HG03159 (cell line): ENCODE data around the gene CDH23.

ENCODE experiments used
- ATAC-seq: cut with Tn5 transposase; IDR thresholded peaks from one replicate; pipeline ENCODE4 v1.9.1; 2021; ENCODE audit warnings: mild to moderate bottlenecking, moderate library complexity; ENCODE audit not compliant: unreplicated experiment

CDH23 gene

GRCh38 chr10:71802715-71803488 is 406.2 kb downstream of the CDH23 start:
- no peak for ATAC-seq

GRCh38 chr10:71804077-71804476 is 407.4 kb downstream of the CDH23 start:
- ATAC-seq, result no peak

GRCh38 chr10:71805776-71806703 is 409.3 kb downstream of the CDH23 start:
- no peak for ATAC-seq

GRCh38 chr10:71806704-71807556 is 410.2 kb downstream of the CDH23 start:
- ATAC-seq, result no peak

- ATAC-seq, result no peak
Observed at GRCh38 chr10:71807557-71808510, 411.1 kb downstream of the CDH23 start.

GRCh38 chr10:71809628-71810027 is 412.9 kb downstream of the CDH23 start:
- ATAC-seq, result no peak

GRCh38 chr10:71810048-71810750 is 413.5 kb downstream of the CDH23 start:
- ATAC-seq, result no peak

GRCh38 chr10:71811351-71811750 is 414.6 kb downstream of the CDH23 start:
- ATAC-seq, result no peak

GRCh38 chr10:71812016-71812912 is 415.5 kb downstream of the CDH23 start:
- peak; percentile 57 for ATAC-seq

GRCh38 chr10:71812913-71813590 is 416.3 kb downstream of the CDH23 start:
- ATAC-seq, result no peak

GRCh38 chr10:71814922-71815411 is 418.2 kb downstream of the CDH23 start:
- no peak for ATAC-seq

- ATAC-seq, result no peak
Observed at GRCh38 chr10:71815515-71816130, 418.9 kb downstream of the CDH23 start.

GRCh38 chr10:71816421-71816851 is 419.7 kb downstream of the CDH23 start:
- no peak for ATAC-seq

GRCh38 chr10:71816936-71817618 is 420.4 kb downstream of the CDH23 start:
- no peak for ATAC-seq

- no peak for ATAC-seq
Observed at GRCh38 chr10:71817831-71818655, 421.3 kb downstream of the CDH23 start.
